GM12892 (cell line): ENCODE data around the gene CDS2.

Experiments used
- POLR2A ChIP-seq: IDR thresholded peaks from 2 replicates; pipeline ENCODE4 v1.6.1; 2011; ENCODE audit warnings: low read depth, low read length, control low read depth
- POLR2AphosphoS5 ChIP-seq: IDR thresholded peaks from 2 replicates; pipeline ENCODE4 v1.6.1; 2011; ENCODE audit warnings: low read depth, low read length, control low read depth

DNA sequence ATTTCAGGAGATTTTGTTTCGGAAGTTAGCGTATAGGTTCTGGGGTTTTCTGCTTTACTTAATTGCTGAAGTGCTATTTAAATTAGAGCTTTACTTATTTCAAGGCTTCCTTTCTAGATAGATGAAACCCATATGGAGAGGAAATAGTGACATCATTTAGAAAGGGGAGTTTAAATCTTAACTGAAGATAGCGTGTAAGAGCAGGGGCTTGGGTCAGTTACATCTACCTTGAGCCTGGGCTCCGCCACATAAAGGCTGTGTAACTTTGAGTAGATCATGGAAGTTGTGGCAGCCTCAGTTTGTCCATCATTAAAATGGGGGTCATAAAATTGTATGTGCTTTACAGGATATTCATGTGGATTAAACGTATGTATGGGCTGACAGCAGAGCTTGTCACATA is 4.7 kb downstream of the CDS2 start:
- TF ChIP-seq POLR2AphosphoS5 (no peak), POLR2A (no peak)
